HFF-Myc (cell line): ENCODE results near the gene FOSL1.

Experiments used
- DNase-seq: peaks from one replicate; pipeline ENCODE4 v3.0.0-alpha.2; 2011; ENCODE audit warnings: low read depth; ENCODE audit errors: extremely low read depth
- H3K4me3 ChIP-seq: replicated peaks from 2 replicates; pipeline ENCODE4 v1.5.1; 2011; ENCODE audit warnings: low read depth, mild to moderate bottlenecking, control low read depth, low read length
- CTCF ChIP-seq: IDR thresholded peaks from 2 replicates; pipeline ENCODE4 v1.5.1; 2012; ENCODE audit warnings: mild to moderate bottlenecking, low read depth, low read length, control low read depth; ENCODE audit errors: missing control alignments

Gene FOSL1

GRCh38 chr11:65860278-65861164 lies 39.7 kb downstream of the FOSL1 start, which contains the start of gene MUS81:
TSS of gene MUS81 (plus strand) at chr11:65860433. CDS start at chr11:65860754, 321 bp downstream.
- TF ChIP-seq CTCF, result peak; percentile 86
- DNase-seq, result peak; percentile 95
- H3K4me3 ChIP-seq, result peak within 1 kb of the TSS; percentile 80

DNA sequence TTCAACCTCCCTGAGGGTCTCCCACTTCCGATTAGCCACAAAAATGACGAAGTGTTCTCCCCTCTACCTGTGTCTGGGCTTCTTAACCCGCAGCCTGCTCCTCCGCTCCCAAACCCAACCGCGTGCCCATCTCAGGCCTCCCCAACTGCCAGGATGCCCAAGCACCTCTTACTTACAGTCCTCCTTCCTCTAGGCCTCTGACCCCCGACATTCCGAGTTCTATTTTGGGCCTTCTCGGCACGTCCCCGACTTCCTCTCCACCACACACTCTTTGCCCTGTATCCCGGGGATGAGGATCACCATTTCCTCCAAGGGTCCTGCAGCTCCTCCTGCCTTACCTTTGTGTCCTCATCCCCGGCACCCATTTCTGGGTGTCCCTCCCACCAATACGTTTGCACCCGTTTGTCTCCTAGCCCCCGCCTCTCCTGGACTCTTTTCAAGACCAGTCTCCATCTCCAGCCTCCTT lies 40.3 kb downstream of the FOSL1 start:
- TF ChIP-seq CTCF, result no peak
- DNase-seq, result no peak
- H3K4me3 ChIP-seq, result peak overlapping the region; percentile 80

- peak overlapping the region; percentile 80 for H3K4me3 ChIP-seq
- peak; percentile 13 for TF ChIP-seq CTCF
- peak; percentile 92 for DNase-seq
Observed at GRCh38 chr11:65859095-65859811, 40.9 kb downstream of the FOSL1 start.

DNA sequence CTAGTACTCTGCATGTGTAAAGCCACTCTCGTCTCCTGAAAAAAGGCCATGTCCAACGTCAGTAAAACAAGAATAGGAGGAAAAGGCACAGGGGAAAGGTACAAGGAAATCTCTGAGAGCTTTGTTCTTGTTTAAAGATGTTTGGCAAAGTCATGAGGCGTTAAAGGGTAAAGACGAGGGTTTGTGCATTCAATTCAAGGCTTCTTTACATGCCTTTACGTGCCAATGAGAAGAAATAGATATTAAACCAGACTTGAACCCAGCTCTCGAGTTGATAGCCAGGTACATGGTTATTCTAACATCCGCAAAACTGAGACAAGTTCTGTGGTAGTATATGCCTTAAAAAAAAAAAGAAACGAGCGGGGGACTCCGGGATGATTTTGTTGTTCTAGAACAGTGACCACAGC lies 41.5 kb downstream of the FOSL1 start:
- no peak for DNase-seq
- peak overlapping the region; percentile 80 for H3K4me3 ChIP-seq
- TF ChIP-seq CTCF, result no peak

GRCh38 chr11:65857853-65858680 lies 42.1 kb downstream of the FOSL1 start, which contains the start of gene CFL1:
TSS of gene CFL1 (minus strand) at chr11:65858180. CDS start at chr11:65858099, 81 bp downstream.
- H3K4me3 ChIP-seq, result peak within 1 kb of the TSS; percentile 80
- peak; percentile 88 for DNase-seq
- TF ChIP-seq CTCF, result no peak

GRCh38 chr11:65857500-65857852 lies 42.7 kb downstream of the FOSL1 start:
- peak overlapping the region; percentile 80 for H3K4me3 ChIP-seq
- no peak for DNase-seq
- TF ChIP-seq CTCF, result no peak
